ENCODE measurements around the gene IKBKE. TPM values are rescaled to one million over a fixed set of nuclear protein-coding genes. Genes with fewer than 3 reads are reported as not detected.

Gene IKBKE
- total and polyA plus RNA-seq, 10 of the 15 experiments (the other 5 are each of a cell fraction or from before 2014, with no cell fraction given): 12.8 to 35.1 (median 23.1) TPM

GRCh38 chr1:206469933-206470691 is at the start of gene IKBKE (continued):
- TF ChIP-seq PRDM15 (CRISPR knock-in tag; IDR thresholded peaks at IDR 0.05): no peak
- TF ChIP-seq LARP7 (IDR thresholded peaks at IDR 0.05): no peak
- 0 out of 2 replicates have a peak, but pooled peaks have one; percentile 45 for TF ChIP-seq TAF1 (IDR thresholded peaks at IDR 0.05; ENCODE audit: borderline replicate concordance, low read depth, low read length)
- TF ChIP-seq IKZF2 (IDR thresholded peaks at IDR 0.05): peak; percentile 3 to 71; a peak in 1 of 4 replicates
- TF ChIP-seq MEF2B (IDR thresholded peaks at IDR 0.05; ENCODE audit: partially characterized antibody, poor library complexity, severe bottlenecking): no peak
- TF ChIP-seq ZNF207 (IDR thresholded peaks at IDR 0.05; ENCODE audit: borderline replicate concordance): no peak
- 0 out of 2 replicates have a peak, but pooled peaks have one; percentile 9 for TF ChIP-seq GATAD2B (conservative IDR thresholded peaks at IDR 0.05; ENCODE audit: low read depth)
- TF ChIP-seq JUND (IDR thresholded peaks at IDR 0.05; ENCODE audit: low read depth, low read length): no peak
- 0 out of 2 replicates have a peak, but pooled peaks have one; percentile 26 for TF ChIP-seq MLLT1 (IDR thresholded peaks at IDR 0.05)

All from GM12878 (cell line).